SK-N-SH treated with all-trans-retinoic acid at 6 μM for 48 hours (cell line): Measurements from ENCODE around the gene ATP6V1F.

Experiments
- ATAC-seq: fragments of 200-7000 bp; cut with Tn5 transposase; 3 replicates; pipeline ENCODE4 v1.9.1; 2020; ENCODE audit warnings: mild to moderate bottlenecking, moderate library complexity
- ARNTL ChIP-seq: fragments of 450-650 bp; formaldehyde crosslinking; IDR thresholded peaks from 2 replicates; pipeline ENCODE4 v1.5.0; 2020; ENCODE audit warnings: low read depth, mild to moderate bottlenecking, moderate library complexity, borderline replicate concordance
- BACH2 ChIP-seq: fragments of 250-450 bp; sonication (Bioruptor Pico); IDR thresholded peaks from 2 replicates; pipeline ENCODE4 v1.9.0; 2021; ENCODE audit warnings: mild to moderate bottlenecking, borderline replicate concordance
- CSDC2 ChIP-seq: fragments of 250-450 bp; sonication (Bioruptor Pico); IDR thresholded peaks from 2 replicates; pipeline ENCODE4 v1.5.0; 2020; ENCODE audit warnings: mild to moderate bottlenecking, moderate library complexity
- CSRNP3 ChIP-seq: fragments of 250-450 bp; sonication (Bioruptor Pico); IDR thresholded peaks from 2 replicates; pipeline ENCODE4 v1.5.1; 2021; ENCODE audit warnings: mild to moderate bottlenecking, moderate library complexity
- ISL1 ChIP-seq: fragments of 250-450 bp; sonication (Bioruptor Pico); IDR thresholded peaks from 2 replicates; pipeline ENCODE4 v2.1.2; 2022; ENCODE audit warnings: mild to moderate bottlenecking, moderate library complexity
- PATZ1 ChIP-seq: fragments of 250-450 bp; sonication (Bioruptor Pico); IDR thresholded peaks from 2 replicates; pipeline ENCODE4 v1.8.0; 2020; ENCODE audit warnings: mild to moderate bottlenecking, moderate library complexity, borderline replicate concordance
- PPARA ChIP-seq: fragments of 250-450 bp; sonication (Bioruptor Pico); IDR thresholded peaks from 2 replicates; pipeline ENCODE4 v1.5.0; 2020; ENCODE audit warnings: mild to moderate bottlenecking, borderline replicate concordance
- RARB ChIP-seq: fragments of 250-450 bp; sonication (Bioruptor Pico); IDR thresholded peaks from 2 replicates; pipeline ENCODE4 v1.8.0; 2021; ENCODE audit warnings: mild to moderate bottlenecking, moderate library complexity
- SNAI2 ChIP-seq: fragments of 250-450 bp; sonication (Bioruptor Pico); IDR thresholded peaks from 2 replicates; pipeline ENCODE4 v1.5.0; 2020; ENCODE audit warnings: mild to moderate bottlenecking, moderate library complexity
- TCF4 ChIP-seq: fragments of 250-450 bp; sonication (Bioruptor Pico); IDR thresholded peaks from 2 replicates; pipeline ENCODE4 v1.8.0; 2021; ENCODE audit warnings: mild to moderate bottlenecking, moderate library complexity, borderline replicate concordance
- TSHZ2 ChIP-seq: fragments of 250-450 bp; sonication (Bioruptor Pico); IDR thresholded peaks from 2 replicates; pipeline ENCODE4 v1.5.0; 2020; ENCODE audit warnings: mild to moderate bottlenecking, moderate library complexity
- ZC3H10 ChIP-seq: fragments of 250-450 bp; sonication (Bioruptor Pico); IDR thresholded peaks from 2 replicates; pipeline ENCODE4 v1.5.1; 2021; ENCODE audit warnings: mild to moderate bottlenecking, moderate library complexity
- ZFP3 ChIP-seq: fragments of 250-450 bp; sonication (Bioruptor Pico); IDR thresholded peaks from 2 replicates; pipeline ENCODE4 v1.5.0; 2020; ENCODE audit warnings: mild to moderate bottlenecking, moderate library complexity
- ZFP30 ChIP-seq: fragments of 450-650 bp; formaldehyde crosslinking; IDR thresholded peaks from 2 replicates; pipeline ENCODE4 v1.5.0; 2022; ENCODE audit warnings: mild to moderate bottlenecking, moderate library complexity
- ZNF565 ChIP-seq: fragments of 450-650 bp; formaldehyde crosslinking; conservative IDR thresholded peaks from 2 replicates; pipeline ENCODE4 v1.5.0; 2020; ENCODE audit warnings: low read depth, mild to moderate bottlenecking, moderate library complexity
- ZNF70 ChIP-seq: fragments of 450-650 bp; formaldehyde crosslinking; IDR thresholded peaks from 2 replicates; pipeline ENCODE4 v1.5.0; 2020; ENCODE audit warnings: mild to moderate bottlenecking, moderate library complexity
- ZNF8 ChIP-seq: fragments of 450-650 bp; formaldehyde crosslinking; IDR thresholded peaks from 2 replicates; pipeline ENCODE4 v1.5.0; 2020; ENCODE audit warnings: mild to moderate bottlenecking, moderate library complexity
- TF ChIP-seq, protein P1 (sequence below): fragments of 250-450 bp; sonication (Bioruptor Pico); IDR thresholded peaks from 2 replicates; pipeline ENCODE4 v1.8.0; 2021; ENCODE audit warnings: low read depth, mild to moderate bottlenecking, moderate library complexity, borderline replicate concordance
- TF ChIP-seq, protein P2 (sequence below): fragments of 250-450 bp; sonication (Bioruptor Pico); IDR thresholded peaks from 2 replicates; pipeline ENCODE4 v1.5.1; 2020; ENCODE audit warnings: low read depth, mild to moderate bottlenecking, moderate library complexity

ATP6V1F gene

DNA sequence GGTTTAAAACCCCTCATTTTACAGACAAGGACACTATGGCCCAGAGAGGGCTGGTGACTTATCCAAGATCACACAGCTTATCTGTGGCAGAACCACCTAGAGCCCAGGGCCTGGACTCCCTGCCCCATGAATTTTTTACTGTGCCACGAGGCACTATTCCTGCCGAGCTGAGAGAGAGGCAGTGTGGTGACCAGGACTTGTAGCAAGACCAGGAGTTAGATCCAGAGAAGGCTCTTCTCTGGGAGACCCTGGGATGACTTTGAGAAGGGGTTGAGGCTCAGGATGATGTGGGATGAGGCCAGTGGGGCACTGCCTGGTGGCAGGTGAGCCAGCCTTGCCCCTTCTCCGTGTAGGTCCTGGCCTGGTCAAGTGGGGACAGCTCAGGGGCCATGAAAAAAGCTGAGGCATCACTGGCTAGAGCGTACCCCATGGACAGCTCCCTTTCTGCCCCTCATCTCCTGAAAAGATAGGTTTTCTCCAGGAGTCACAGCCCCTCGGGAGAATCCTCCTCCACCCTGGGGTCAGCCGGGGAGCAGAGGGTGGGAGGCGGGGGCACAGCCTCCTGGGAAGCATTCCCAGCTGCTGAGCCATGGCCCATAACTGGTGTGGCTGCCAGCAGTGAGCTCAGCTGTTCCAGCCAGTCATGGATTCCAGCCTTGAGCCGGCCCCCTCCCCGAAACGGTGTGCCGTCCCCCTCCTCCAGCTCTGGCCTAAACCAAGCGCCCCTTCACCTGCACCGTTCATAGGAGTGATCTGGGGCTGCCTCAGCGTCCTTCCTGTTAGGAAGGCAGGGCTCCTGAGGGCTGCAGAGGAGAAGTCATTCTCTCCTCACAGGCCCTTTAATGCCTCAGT lies 26.6 kb upstream of the ATP6V1F start:
- no peak for TF ChIP-seq CSRNP3
- TF ChIP-seq SNAI2 (CRISPR knock-in tag) = no peak
- no peak for TF ChIP-seq ZFP3 (CRISPR knock-in tag)
- no peak for TF ChIP-seq PPARA (CRISPR knock-in tag)
- TF ChIP-seq RARB (CRISPR knock-in tag) = no peak
- TF ChIP-seq BACH2 (CRISPR knock-in tag) = no peak
- no peak for TF ChIP-seq ZNF8
- TF ChIP-seq ISL1 = no peak
- no peak for TF ChIP-seq ZFP30 (CRISPR knock-in tag)
- TF ChIP-seq ZC3H10 (CRISPR knock-in tag) = no peak
- no peak for ATAC-seq

GRCh38 chr7:128836729-128837348 lies 25.8 kb upstream of the ATP6V1F start:
- TF ChIP-seq ZC3H10 (CRISPR knock-in tag) = no peak
- TF ChIP-seq ZFP30 (CRISPR knock-in tag) = no peak
- TF ChIP-seq TSHZ2 = no peak
- no peak for TF ChIP-seq ISL1
- no peak for TF ChIP-seq PATZ1
- TF ChIP-seq ZNF565 = no peak
- TF ChIP-seq, protein P1, sequence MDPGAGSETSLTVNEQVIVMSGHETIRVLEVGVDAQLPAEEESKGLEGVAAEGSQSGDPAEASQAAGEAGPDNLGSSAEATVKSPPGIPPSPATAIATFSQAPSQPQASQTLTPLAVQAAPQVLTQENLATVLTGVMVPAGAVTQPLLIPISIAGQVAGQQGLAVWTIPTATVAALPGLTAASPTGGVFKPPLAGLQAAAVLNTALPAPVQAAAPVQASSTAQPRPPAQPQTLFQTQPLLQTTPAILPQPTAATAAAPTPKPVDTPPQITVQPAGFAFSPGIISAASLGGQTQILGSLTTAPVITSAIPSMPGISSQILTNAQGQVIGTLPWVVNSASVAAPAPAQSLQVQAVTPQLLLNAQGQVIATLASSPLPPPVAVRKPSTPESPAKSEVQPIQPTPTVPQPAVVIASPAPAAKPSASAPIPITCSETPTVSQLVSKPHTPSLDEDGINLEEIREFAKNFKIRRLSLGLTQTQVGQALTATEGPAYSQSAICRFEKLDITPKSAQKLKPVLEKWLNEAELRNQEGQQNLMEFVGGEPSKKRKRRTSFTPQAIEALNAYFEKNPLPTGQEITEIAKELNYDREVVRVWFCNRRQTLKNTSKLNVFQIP (CRISPR knock-in tag) = no peak
- TF ChIP-seq PPARA (CRISPR knock-in tag) = no peak
- no peak for TF ChIP-seq CSDC2
- TF ChIP-seq BACH2 (CRISPR knock-in tag) = no peak
- no peak for TF ChIP-seq TCF4
- TF ChIP-seq, protein P2, sequence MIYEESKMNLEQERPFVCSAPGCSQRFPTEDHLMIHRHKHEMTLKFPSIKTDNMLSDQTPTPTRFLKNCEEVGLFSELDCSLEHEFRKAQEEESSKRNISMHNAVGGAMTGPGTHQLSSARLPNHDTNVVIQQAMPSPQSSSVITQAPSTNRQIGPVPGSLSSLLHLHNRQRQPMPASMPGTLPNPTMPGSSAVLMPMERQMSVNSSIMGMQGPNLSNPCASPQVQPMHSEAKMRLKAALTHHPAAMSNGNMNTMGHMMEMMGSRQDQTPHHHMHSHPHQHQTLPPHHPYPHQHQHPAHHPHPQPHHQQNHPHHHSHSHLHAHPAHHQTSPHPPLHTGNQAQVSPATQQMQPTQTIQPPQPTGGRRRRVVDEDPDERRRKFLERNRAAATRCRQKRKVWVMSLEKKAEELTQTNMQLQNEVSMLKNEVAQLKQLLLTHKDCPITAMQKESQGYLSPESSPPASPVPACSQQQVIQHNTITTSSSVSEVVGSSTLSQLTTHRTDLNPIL (CRISPR knock-in tag) = no peak
- TF ChIP-seq ZNF70 (CRISPR knock-in tag) = no peak
- no peak for TF ChIP-seq ARNTL (CRISPR knock-in tag)
- TF ChIP-seq ZFP3 (CRISPR knock-in tag) = no peak
- TF ChIP-seq SNAI2 (CRISPR knock-in tag) = no peak
- ATAC-seq = no peak

- TF ChIP-seq RARB (CRISPR knock-in tag) = no peak
- no peak for TF ChIP-seq ZNF8
- no peak for ATAC-seq
Measured at GRCh38 chr7:128837521-128837921, 25.1 kb upstream of the ATP6V1F start.
